Measurements from ENCODE around the gene CDC42SE2. TPM values are rescaled to one million over a fixed set of nuclear protein-coding genes. Genes with fewer than 3 reads are reported as not detected.
"Not testable (repeated sequence)": the region's sequence is repeated elsewhere in the genome, so short reads cannot be mapped to it uniquely, and the experiment has no call there.

Gene CDC42SE2
- total RNA-seq, 4 donors from 2014 or later: 71.8 to 118 (median 91.8) TPM

DNA sequence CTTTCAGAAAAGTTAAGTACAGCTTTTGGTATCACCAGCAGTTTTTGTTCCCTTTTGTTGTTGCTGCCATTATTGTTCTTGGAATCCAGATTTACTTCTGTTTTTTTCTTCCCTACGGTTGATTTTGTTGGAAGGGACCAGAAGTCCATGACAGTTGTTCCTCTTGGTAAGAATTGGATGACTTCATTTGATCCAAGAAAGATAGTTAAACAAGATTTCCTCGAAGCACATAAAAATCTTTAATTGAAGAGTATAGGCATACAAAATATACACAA lies 65.4 kb downstream of the CDC42SE2 start:
- no peaks in the 10 kb centered on the region for H3K9me3 ChIP-seq
- H3K27ac ChIP-seq: no peak overlapping the region
- peaks cover 0 to 38% (median 10%) of the 10 kb centered on the region in 4 donors for H3K4me1 ChIP-seq
- no peak for TF ChIP-seq CTCF (IDR thresholded peaks at IDR 0.05)
- TF ChIP-seq POLR2AphosphoS5 (IDR thresholded peaks at IDR 0.05): no peak
- no peak for TF ChIP-seq POLR2A (IDR thresholded peaks at IDR 0.05)
- TF ChIP-seq EP300 (IDR thresholded peaks at IDR 0.05; ENCODE audit: low read depth): no peak
- no peak overlapping the region for H3K4me3 ChIP-seq
- no peak for DNase-seq
- intact Hi-C loops (cut with DNase I; ENCODE audit: low total_unique reads) (no loop called here), in situ Hi-C loops (cut with MboI; ENCODE audit: low pct_ligation_motif_present in 1 of 4, low pct_unique_long_range_greater_than_20kb in 1 of 4, low sequenced_read_pairs in 3 of 4) (no loop called here)
- no peaks in the 10 kb centered on the region for H3K36me3 ChIP-seq
- WGBS, 2 donors (ENCODE audit: low coverage in 1 of 2): 86 to 92% methylated on average over 2 of the region's 2 CpGs
- no peaks in the 10 kb centered on the region for H3K27me3 ChIP-seq

DNA sequence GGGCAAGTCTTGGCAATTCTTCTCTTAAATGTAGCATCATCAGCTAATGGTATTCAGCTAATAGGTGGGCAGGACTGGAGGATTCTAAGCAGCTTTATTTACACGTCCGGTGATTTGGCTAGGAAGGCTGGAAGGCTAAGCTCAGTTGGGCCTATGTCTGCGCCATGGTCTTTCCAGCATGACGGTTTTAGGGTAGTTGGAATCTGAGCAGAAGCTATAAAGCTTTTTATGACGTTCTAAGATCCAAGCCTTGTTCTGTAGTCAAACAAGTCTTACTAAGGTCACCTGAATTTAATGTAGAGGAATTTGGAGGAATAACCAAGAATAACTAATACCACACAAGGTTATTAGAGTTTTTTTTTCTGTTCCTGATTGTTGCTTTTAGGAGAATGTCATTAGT lies 66.2 kb downstream of the CDC42SE2 start:
- no peaks in the 10 kb centered on the region for H3K9me3 ChIP-seq
- H3K36me3 ChIP-seq: no peaks in the 10 kb centered on the region
- no peak overlapping the region for H3K27ac ChIP-seq
- in situ Hi-C loops (cut with MboI; ENCODE audit: low pct_ligation_motif_present in 1 of 4, low pct_unique_long_range_greater_than_20kb in 1 of 4, low sequenced_read_pairs in 3 of 4): no loop called here
- H3K4me1 ChIP-seq: peaks cover 0 to 33% (median 7%) of the 10 kb centered on the region in 4 donors
- no peak for DNase-seq
- no peaks in the 10 kb centered on the region for H3K27me3 ChIP-seq
- no peak overlapping the region for H3K4me3 ChIP-seq
- intact Hi-C loops (cut with DNase I; ENCODE audit: low total_unique reads): no loop called here
- 63% methylated on average over 5 of the region's 5 CpGs; no CpG with 5 or more reads in 1 of the 2 donors for WGBS, 2 donors (ENCODE audit: low coverage in 1 of 2)
- no peak for TF ChIP-seq POLR2A (IDR thresholded peaks at IDR 0.05)
- TF ChIP-seq EP300 (IDR thresholded peaks at IDR 0.05; ENCODE audit: low read depth): no peak
- no peak for TF ChIP-seq CTCF (IDR thresholded peaks at IDR 0.05)

DNA sequence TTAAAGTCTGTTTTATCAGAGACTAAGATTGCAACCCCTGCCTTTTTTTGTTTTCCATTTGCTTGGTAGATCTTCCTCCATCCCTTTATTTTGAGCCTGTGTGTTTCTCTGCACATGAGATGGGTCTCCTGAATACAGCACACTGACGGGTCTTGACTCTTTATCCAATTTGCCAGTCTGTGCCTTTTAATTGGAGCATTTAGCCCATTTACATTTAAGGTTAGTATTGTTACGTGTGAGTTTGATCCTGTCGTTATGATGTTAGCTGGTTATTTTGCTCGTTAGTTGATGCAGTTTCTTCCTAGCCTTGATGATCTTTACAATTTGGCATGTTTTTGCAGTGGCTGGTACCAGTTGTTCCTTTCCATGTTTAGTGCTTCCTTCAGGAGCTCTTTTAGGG lies 71.9 kb downstream of the CDC42SE2 start:
- H3K4me1 ChIP-seq; H3K27me3 ChIP-seq; intact Hi-C loops (cut with DNase I; ENCODE audit: low total_unique reads); DNase-seq; H3K4me3 ChIP-seq; H3K27ac ChIP-seq; in situ Hi-C loops (cut with MboI; ENCODE audit: low pct_ligation_motif_present in 1 of 4, low pct_unique_long_range_greater_than_20kb in 1 of 4, low sequenced_read_pairs in 3 of 4); H3K36me3 ChIP-seq; H3K9me3 ChIP-seq: not testable (repeated sequence)
- WGBS, 2 donors (ENCODE audit: low coverage in 1 of 2): 86 to 96% methylated on average over 1 to 4 of the region's 4 CpGs

DNA sequence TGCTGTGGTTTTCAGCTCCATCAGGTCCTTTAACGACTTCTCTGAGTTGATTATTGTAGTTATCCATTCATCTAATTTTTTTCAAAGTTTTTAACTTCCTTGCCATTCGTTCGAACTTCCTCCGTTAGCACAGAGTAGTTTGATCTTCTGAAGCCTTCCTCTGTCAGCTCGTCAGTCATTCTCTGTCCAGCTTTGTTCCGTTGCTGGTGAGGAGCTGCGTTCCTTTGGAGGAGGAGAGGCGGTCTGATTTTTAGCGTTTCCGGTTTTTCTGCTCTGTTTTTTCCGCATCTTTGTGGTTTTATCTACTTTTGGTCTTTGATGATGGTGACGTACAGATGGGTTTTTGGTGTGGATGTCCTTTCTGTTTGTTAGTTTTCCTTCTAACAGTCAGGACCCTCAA lies 72.9 kb downstream of the CDC42SE2 start:
- H3K4me1 ChIP-seq; H3K9me3 ChIP-seq; H3K4me3 ChIP-seq; intact Hi-C loops (cut with DNase I; ENCODE audit: low total_unique reads); H3K27me3 ChIP-seq; DNase-seq; H3K27ac ChIP-seq; H3K36me3 ChIP-seq; in situ Hi-C loops (cut with MboI; ENCODE audit: low pct_ligation_motif_present in 1 of 4, low pct_unique_long_range_greater_than_20kb in 1 of 4, low sequenced_read_pairs in 3 of 4): not testable (repeated sequence)
- 90 to 96% methylated on average over 12 of the region's 12 CpGs for WGBS, 2 donors (ENCODE audit: low coverage in 1 of 2)

DNA sequence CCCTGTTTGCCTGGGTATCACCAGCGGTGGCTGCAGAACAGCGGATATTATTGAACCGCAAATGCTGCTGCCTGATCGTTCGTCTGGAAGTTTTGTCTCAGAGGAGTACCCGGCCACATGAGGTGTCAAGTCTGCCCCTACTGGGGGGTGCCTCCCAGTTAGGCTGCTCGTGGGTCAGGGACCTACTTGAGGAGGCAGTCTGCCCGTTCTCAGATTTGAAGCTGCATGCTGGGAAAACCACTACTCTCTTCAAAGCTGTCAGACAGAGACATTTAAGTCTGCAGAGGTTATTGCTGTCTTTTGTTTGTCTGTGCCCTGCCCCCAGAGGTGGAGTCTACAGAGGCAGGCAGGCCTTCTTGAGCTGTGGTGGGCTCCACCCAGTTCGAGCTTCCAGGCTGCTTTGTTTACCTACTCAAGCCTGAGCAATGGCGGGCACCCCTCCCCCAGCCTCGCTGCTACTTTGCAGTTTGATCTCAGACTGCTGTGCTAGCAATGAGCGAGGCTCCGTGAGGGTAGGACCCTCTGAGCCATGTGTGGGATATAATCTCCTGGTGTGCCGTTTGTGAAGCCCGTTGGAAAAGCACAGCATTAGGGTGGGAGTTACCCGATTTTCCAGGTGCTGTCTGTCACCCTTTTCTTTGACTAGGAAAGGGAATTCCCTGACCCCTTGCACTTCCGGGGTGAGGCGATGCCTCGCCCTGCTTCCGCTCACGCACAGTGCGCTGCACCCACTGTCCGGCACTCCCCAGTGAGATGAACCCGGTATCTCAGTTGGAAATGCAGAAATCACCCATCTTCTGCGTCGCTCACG lies 73.6 kb downstream of the CDC42SE2 start:
- H3K36me3 ChIP-seq; H3K27ac ChIP-seq; H3K27me3 ChIP-seq; H3K9me3 ChIP-seq; H3K4me1 ChIP-seq; DNase-seq; in situ Hi-C loops (cut with MboI; ENCODE audit: low pct_ligation_motif_present in 1 of 4, low pct_unique_long_range_greater_than_20kb in 1 of 4, low sequenced_read_pairs in 3 of 4); H3K4me3 ChIP-seq; intact Hi-C loops (cut with DNase I; ENCODE audit: low total_unique reads): not testable (repeated sequence)
- WGBS, 2 donors (ENCODE audit: low coverage in 1 of 2): 96 to 100% methylated on average over 2 to 27 of the region's 27 CpGs

DNA sequence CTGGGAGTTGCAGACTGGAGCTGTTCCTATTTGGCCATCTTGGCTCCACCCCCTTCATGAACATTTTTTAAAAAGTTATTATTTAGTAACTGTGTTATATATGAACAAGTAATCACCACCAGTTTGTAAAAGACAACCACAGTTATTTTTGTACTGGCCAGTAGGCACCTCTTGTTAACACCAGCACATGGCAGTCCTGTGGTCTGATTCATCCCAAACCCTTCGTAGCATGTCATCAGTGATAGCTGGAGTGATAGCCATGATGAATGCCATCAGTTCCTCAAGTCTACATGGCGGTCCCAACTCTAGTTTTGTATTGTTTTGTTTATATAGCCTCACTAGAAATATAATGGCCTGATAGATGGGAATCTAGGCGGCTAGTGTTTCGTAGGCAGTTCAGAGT lies 74.2 kb downstream of the CDC42SE2 start:
- intact Hi-C loops (cut with DNase I; ENCODE audit: low total_unique reads) (no loop called here), in situ Hi-C loops (cut with MboI; ENCODE audit: low pct_ligation_motif_present in 1 of 4, low pct_unique_long_range_greater_than_20kb in 1 of 4, low sequenced_read_pairs in 3 of 4) (no loop called here)
- Histone ChIP-seq H3K27ac (no peak overlapping the region), H3K4me3 (no peak overlapping the region), H3K9me3 (no peaks in the 10 kb centered on the region), H3K36me3 (no peaks in the 10 kb centered on the region), H3K4me1 (peaks cover 0 to 2% (median 0%) of the 10 kb centered on the region in 4 donors), H3K27me3 (no peaks in the 10 kb centered on the region)
- DNase-seq: no peak
- TF ChIP-seq POLR2AphosphoS5 (IDR thresholded peaks at IDR 0.05): no peak
- no peak for TF ChIP-seq CTCF (IDR thresholded peaks at IDR 0.05)
- no peak for TF ChIP-seq EP300 (IDR thresholded peaks at IDR 0.05; ENCODE audit: low read depth)
- TF ChIP-seq POLR2A (IDR thresholded peaks at IDR 0.05): no peak
- 96 to 100% methylated on average over 4 of the region's 4 CpGs for WGBS, 2 donors (ENCODE audit: low coverage in 1 of 2)

DNA sequence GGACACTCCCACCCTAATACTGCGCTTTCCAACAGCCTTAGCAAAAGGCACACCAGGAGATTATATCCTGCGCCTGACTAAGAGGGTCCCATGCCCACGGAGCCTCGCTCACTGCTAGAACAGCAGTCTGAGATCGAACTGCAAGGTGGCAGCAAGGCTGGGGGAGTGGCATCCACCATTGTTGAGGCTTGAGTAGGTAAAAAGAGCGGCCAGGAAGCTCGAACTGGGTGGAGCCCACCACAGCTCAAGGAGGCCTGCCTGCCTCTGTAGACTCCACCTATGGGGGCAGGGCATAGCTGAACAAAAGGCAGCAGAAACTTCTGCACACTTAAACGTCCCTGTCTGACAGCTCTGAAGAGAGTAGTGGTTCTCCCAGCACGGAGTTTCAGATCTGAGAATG lies 80.4 kb downstream of the CDC42SE2 start:
- DNase-seq: not testable (repeated sequence)

DNA sequence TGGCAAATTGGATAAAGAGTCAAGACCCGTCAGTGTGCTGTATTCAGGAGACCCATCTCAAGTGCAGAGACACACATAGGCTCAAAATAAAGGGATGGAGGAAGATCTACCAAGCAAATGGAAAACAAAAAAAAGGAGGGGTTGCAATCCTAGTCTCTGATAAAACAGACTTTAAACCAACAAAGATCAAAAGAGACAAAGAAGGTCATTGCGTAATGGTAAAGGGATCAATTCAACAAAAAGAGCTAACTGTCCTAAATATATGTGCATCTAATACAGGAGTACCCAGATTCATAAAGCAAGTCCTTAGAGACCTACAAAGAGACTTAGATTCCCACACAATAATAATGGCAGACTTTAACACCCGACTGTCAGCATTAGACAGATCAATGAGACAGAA lies 82.4 kb downstream of the CDC42SE2 start:
- H3K9me3 ChIP-seq; H3K27me3 ChIP-seq; H3K27ac ChIP-seq; H3K4me3 ChIP-seq; in situ Hi-C loops (cut with MboI; ENCODE audit: low pct_ligation_motif_present in 1 of 4, low pct_unique_long_range_greater_than_20kb in 1 of 4, low sequenced_read_pairs in 3 of 4); intact Hi-C loops (cut with DNase I; ENCODE audit: low total_unique reads); H3K4me1 ChIP-seq; DNase-seq; H3K36me3 ChIP-seq: not testable (repeated sequence)
- 97 to 100% methylated on average over 3 of the region's 3 CpGs for WGBS, 2 donors (ENCODE audit: low coverage in 1 of 2)

More for the DNA sequence above, 80.4 kb downstream of the CDC42SE2 start:
- H3K27me3 ChIP-seq; in situ Hi-C loops (cut with MboI; ENCODE audit: low pct_ligation_motif_present in 1 of 4, low pct_unique_long_range_greater_than_20kb in 1 of 4, low sequenced_read_pairs in 3 of 4); H3K9me3 ChIP-seq; H3K36me3 ChIP-seq; H3K4me3 ChIP-seq; H3K4me1 ChIP-seq; H3K27ac ChIP-seq; intact Hi-C loops (cut with DNase I; ENCODE audit: low total_unique reads): not testable (repeated sequence)
- 94 to 100% methylated on average over 4 to 9 of the region's 9 CpGs for WGBS, 2 donors (ENCODE audit: low coverage in 1 of 2)
